ENCODE measurements around the gene RFX1.

DNA sequence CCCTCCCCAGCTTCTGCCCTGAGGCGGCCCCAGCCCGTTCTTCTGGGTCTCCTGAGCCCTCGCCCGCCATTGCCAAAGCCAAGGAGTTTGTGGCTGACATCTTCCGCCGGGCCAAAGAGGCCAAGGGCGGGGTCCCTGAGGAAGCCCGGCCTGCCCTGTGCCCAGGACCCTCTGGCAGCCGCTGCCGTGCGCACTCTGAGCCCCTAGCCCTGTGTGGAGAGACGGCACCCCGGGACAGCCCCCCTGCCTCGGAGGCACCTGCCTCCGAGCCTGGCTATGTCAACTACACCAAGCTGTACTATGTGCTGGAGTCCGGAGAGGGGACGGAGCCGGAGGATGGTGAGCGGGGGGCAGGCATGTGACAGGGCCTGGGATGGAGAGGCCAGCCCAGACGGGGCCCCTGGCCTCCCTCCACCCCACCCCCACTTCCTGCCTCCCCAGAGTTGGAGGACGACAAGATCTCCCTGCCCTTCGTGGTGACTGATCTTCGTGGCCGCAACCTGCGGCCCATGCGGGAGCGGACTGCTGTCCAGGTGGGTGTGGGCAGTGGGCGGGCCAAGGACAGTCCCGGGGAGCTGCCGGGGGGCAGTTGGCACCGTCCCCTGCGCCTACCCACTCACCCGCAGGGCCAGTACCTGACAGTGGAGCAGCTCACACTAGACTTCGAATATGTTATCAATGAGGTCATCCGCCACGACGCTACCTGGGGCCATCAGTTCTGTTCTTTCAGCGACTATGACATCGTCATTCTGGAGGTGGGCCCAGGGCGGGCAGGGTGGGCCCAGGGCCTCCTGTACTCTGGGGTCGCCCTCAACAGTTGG lies 46.8 kb downstream of the RFX1 start:
- TF ChIP-seq, protein P1, sequence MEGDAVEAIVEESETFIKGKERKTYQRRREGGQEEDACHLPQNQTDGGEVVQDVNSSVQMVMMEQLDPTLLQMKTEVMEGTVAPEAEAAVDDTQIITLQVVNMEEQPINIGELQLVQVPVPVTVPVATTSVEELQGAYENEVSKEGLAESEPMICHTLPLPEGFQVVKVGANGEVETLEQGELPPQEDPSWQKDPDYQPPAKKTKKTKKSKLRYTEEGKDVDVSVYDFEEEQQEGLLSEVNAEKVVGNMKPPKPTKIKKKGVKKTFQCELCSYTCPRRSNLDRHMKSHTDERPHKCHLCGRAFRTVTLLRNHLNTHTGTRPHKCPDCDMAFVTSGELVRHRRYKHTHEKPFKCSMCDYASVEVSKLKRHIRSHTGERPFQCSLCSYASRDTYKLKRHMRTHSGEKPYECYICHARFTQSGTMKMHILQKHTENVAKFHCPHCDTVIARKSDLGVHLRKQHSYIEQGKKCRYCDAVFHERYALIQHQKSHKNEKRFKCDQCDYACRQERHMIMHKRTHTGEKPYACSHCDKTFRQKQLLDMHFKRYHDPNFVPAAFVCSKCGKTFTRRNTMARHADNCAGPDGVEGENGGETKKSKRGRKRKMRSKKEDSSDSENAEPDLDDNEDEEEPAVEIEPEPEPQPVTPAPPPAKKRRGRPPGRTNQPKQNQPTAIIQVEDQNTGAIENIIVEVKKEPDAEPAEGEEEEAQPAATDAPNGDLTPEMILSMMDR (IDR thresholded peaks at IDR 0.05) = no peak
- TF ChIP-seq EZH2 (IDR thresholded peaks at IDR 0.05; ENCODE audit: borderline replicate concordance, insufficient read depth, low read depth, low read length, poor library complexity, severe bottlenecking) = no peak

Data from B cell (primary cell).